Heart left ventricle (tissue), 16 donors: ENCODE data around the gene GIMD1. TPM values are rescaled to one million over a fixed set of nuclear protein-coding genes. Genes with fewer than 3 reads are reported as not detected.

Experiments
- ATAC-seq, 4 donors: fragments of 200-7000 bp; cut with Tn5 transposase; one replicate each; pipeline ENCODE4 v1.9.1; 2020 to 2022; ENCODE audit warnings: moderate library complexity in 4 of 4, mild to moderate bottlenecking in 3 of 4, moderate number of reproducible peaks in 1 of 4
- DNase-seq, 5 donors: peaks; one replicate each; pipeline ENCODE4 v3.0.0-alpha.2; 2020
- H3K27ac ChIP-seq, 12 donors: fragments of 200-600 bp; sonication (generic) in 4 of 12; one replicate each; pipeline versions ENCODE4 v1.5.0 to v1.8.0; 2016 to 2022; ENCODE audit warnings: mild to moderate bottlenecking in 2 of 12
- H3K27me3 ChIP-seq, 9 donors: fragments of 200-600 bp; sonication (generic) in 2 of 9; one replicate each; pipeline versions ENCODE4 v1.5.1 to v1.8.0; 2016 to 2022; ENCODE audit warnings: mild to moderate bottlenecking in 3 of 9
- H3K36me3 ChIP-seq, 9 donors: fragments of 200-600 bp; sonication (generic) in 2 of 9; one replicate each; pipeline versions ENCODE4 v1.5.0 to v1.8.0; 2018 to 2022; ENCODE audit warnings: mild to moderate bottlenecking in 2 of 9
- H3K4me1 ChIP-seq, 12 donors: fragments of 200-600 bp; sonication (generic) in 4 of 12; one replicate each; pipeline versions ENCODE4 v1.5.0 to v1.8.0; 2016 to 2022; ENCODE audit warnings: mild to moderate bottlenecking in 3 of 12
- H3K4me3 ChIP-seq, 12 donors: fragments of 200-600 bp; sonication (generic) in 4 of 12; one replicate each; pipeline versions ENCODE4 v1.5.0 to v1.8.0; 2017 to 2022; ENCODE audit warnings: mild to moderate bottlenecking in 9 of 12, moderate library complexity in 4 of 12
- H3K9me3 ChIP-seq, 12 donors: fragments of 200-600 bp; sonication (generic) in 4 of 12; one replicate each; pipeline versions ENCODE4 v1.5.0 to v1.8.0; 2016 to 2022; ENCODE audit warnings: mild to moderate bottlenecking in 1 of 12
- POLR2A ChIP-seq, 2 donors: fragments of 450-650 bp; IDR thresholded peaks; one replicate each; pipeline ENCODE4 v1.6.1; 2017; ENCODE audit warnings: antibody characterized with exemption in 2 of 2, mild to moderate bottlenecking in 2 of 2, moderate library complexity in 2 of 2
- WGBS, 4 donors: extraction: QIAGEN DNeasy Blood & Tissue Kit in 2 of 4; methylation state at CpG; one replicate each; pipeline versions ENCODE4 v1.1.5 to v1.1.7; 2013 to 2018; 5-methylcytosine and 5-hydroxymethylcytosine counted together
- intact Hi-C, 10 donors: fragments of 100-400 bp; cut with DNase I; formaldehyde crosslinking; loops; one replicate each; pipeline versions ENCODE4 v1.11.1 to v1.14.2; 2022
- polyA plus RNA-seq, 2 donors: library from polyadenylated mRNA; stranded (reverse); fragments of 200-250 nt; gene quantifications; one replicate each; pipeline ENCODE4 v1.2.3, GENCODE V29; 2013
- total RNA-seq, 9 donors: library from RNA; depleted of rRNA in 2 of 9; stranded (reverse); fragments of >200 nt in 2 of 9; fragmentation: NEBNext Ultra II Directional in 3 of 9; extraction: Animal tissue kit (Norgen Biotek cat#: 25700) in 3 of 9; gene quantifications; one replicate each; pipeline versions ENCODE4 v1.1.0 to v1.2.4, GENCODE V29; 2016 to 2023
- TF ChIP-seq, protein P1 (sequence below), 12 donors: fragments of 200-600 bp; sonication (generic) in 4 of 12; IDR thresholded peaks; one replicate each; pipeline versions ENCODE4 v1.5.0 to v1.8.0; 2018 to 2022; ENCODE audit warnings: antibody characterized with exemption in 12 of 12, mild to moderate bottlenecking in 5 of 12
- donor health status: ischemic (EF 13 %, LVEDD 7.1; RV severe dilation, severe dysfunction).
- donor health status: healthy with polysubstance abuse.
- donor health status: DM: no; HTN: yes; CAD: no.
- donor health status: DM: no; HTN: no; CAD: no.
- donor health status: ischemic (EF 25% LVEDD 6.9; RV normal size, moderate dysfunction).
- donor health status: ischemic (EF 25% LVEDD 5.7; RV mildly dilated, moderate dysfunction).
- donor health status: healthy.
- donor health status: DM: yes; HTN: yes; CAD: no.
- donor health status: ischemic (EF 35%, LVEDD 5.7; RV mildly dilated, moderate dysfunction).
- donor health status: nonischemic (EF 11% LVEDD 7.7; RV severe dilation, severe dysfunction).
- donor health status: DM: yes; HTN: yes; CAD: no.
- donor health status: PGD.
- donor health status: ischemic (EF 29% LVEDD 5.4; RV normal size, mild dysfunction).
- donor health status: nonischemic (EF 23%, LVEDD 6.1; RV moderate dilation, normal function).

The GIMD1 gene
- total and polyA plus RNA-seq, 11 donors, result not detected

DNA sequence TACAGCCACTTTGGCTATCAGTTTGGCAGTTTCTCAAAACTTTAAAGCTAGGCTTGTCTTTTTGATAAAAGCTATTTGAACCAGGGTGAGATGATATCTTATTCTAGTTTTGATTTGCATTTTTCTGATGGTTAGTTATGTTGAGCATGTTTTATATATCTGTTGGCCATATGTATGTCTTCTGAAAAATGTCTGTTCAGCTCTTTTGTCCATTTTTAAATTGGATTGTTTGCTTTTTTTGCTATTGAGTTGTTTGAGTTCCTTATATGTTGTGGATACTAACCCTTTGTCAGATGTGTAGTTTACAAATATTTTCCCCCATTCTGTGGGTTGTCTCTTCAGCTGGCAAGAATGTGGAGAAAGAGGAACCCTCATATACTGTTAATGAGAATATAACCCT lies 11.6 kb upstream of the GIMD1 start:
- DNase-seq (no peak), ATAC-seq (no peak)
- H3K36me3 ChIP-seq, result no peaks in the 10 kb centered on the region
- intact Hi-C loops, result no loop called here
- H3K27ac ChIP-seq, result no peak overlapping the region
- H3K9me3 ChIP-seq, result no peaks in the 10 kb centered on the region
- H3K27me3 ChIP-seq, result peaks cover 0 to 3% (median 0%) of the 10 kb centered on the region in 9 donors
- no peak overlapping the region for H3K4me3 ChIP-seq
- no peaks in the 10 kb centered on the region for H3K4me1 ChIP-seq
- TF ChIP-seq, protein P1, sequence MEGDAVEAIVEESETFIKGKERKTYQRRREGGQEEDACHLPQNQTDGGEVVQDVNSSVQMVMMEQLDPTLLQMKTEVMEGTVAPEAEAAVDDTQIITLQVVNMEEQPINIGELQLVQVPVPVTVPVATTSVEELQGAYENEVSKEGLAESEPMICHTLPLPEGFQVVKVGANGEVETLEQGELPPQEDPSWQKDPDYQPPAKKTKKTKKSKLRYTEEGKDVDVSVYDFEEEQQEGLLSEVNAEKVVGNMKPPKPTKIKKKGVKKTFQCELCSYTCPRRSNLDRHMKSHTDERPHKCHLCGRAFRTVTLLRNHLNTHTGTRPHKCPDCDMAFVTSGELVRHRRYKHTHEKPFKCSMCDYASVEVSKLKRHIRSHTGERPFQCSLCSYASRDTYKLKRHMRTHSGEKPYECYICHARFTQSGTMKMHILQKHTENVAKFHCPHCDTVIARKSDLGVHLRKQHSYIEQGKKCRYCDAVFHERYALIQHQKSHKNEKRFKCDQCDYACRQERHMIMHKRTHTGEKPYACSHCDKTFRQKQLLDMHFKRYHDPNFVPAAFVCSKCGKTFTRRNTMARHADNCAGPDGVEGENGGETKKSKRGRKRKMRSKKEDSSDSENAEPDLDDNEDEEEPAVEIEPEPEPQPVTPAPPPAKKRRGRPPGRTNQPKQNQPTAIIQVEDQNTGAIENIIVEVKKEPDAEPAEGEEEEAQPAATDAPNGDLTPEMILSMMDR (IDR thresholded peaks at IDR 0.05), result no peak

DNA sequence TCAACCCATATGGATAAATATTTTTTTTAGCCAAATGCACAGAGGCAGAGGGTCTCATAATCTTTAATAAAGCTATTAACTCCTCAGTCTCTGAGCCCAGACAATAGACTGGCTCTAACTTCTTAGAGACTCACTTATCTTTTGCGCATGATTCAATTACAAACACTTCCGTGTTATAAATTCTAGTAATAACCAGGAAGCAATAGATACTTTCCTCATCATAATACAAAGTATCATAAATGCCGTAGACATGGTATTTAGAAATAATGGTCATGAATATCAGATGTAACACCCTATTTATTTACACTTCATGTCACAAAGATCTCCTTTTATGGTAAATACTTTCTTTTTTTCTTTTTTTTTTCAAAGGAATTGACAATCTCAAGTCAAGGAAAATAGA lies 4.4 kb upstream of the GIMD1 start:
- no peaks in the 10 kb centered on the region for H3K9me3 ChIP-seq
- DNase-seq (no peak), ATAC-seq (no peak)
- TF ChIP-seq, protein P1 (IDR thresholded peaks at IDR 0.05), result no peak
- no peak for TF ChIP-seq POLR2A (IDR thresholded peaks at IDR 0.05)
- H3K4me1 ChIP-seq, result peaks cover 0 to 6% (median 0%) of the 10 kb centered on the region in 12 donors
- H3K27ac ChIP-seq, result no peak overlapping the region
- H3K36me3 ChIP-seq, result no peaks in the 10 kb centered on the region
- intact Hi-C loops, result loop anchor here in 4 of 10 donors (5.0 to 10.0 kb wide), 2 partner anchors 129 to 812 kb away; no protein-coding TSS in a partner anchor
- 80 to 85% (median 83%) methylated on average over 3 of the region's 3 CpGs for WGBS, 4 donors
- H3K4me3 ChIP-seq, result no peak overlapping the region
- H3K27me3 ChIP-seq, result peaks cover 0 to 7% (median 0%) of the 10 kb centered on the region in 9 donors

DNA sequence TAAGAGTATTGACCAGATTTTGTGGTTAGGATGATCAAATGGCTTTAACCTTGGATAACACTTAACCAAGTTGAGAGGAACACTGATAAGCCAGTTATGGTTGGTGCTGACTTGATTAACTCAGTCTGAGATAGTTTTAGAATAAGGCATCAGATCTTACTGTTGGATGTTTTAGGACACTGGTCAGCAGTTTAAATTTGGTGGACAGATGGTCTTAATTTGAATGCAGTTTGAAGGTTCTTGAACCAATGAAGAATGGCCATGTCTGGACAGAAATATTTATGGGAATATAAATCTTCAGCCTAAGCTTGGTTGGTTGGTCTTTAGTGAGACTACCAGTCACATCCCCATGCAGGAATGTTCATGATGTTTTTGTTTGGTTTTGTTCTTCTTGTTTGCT lies 2.6 kb upstream of the GIMD1 start:
- H3K27me3 ChIP-seq, result peaks cover 0 to 7% (median 0%) of the 10 kb centered on the region in 9 donors
- no peak for ATAC-seq
- DNase-seq, result no peak
- H3K9me3 ChIP-seq, result no peaks in the 10 kb centered on the region
- no peaks in the 10 kb centered on the region for H3K36me3 ChIP-seq
- H3K4me3 ChIP-seq, result no peak overlapping the region
- intact Hi-C loops, result loop anchor here in 5 of 10 donors (2.0 to 10.0 kb wide), 3 partner anchors 131 to 814 kb away; no protein-coding TSS in a partner anchor
- TF ChIP-seq, protein P1 (IDR thresholded peaks at IDR 0.05), result no peak
- TF ChIP-seq POLR2A (IDR thresholded peaks at IDR 0.05), result no peak
- no peak overlapping the region for H3K27ac ChIP-seq
- H3K4me1 ChIP-seq, result peaks cover 0 to 8% (median under 1%) of the 10 kb centered on the region in 12 donors

DNA sequence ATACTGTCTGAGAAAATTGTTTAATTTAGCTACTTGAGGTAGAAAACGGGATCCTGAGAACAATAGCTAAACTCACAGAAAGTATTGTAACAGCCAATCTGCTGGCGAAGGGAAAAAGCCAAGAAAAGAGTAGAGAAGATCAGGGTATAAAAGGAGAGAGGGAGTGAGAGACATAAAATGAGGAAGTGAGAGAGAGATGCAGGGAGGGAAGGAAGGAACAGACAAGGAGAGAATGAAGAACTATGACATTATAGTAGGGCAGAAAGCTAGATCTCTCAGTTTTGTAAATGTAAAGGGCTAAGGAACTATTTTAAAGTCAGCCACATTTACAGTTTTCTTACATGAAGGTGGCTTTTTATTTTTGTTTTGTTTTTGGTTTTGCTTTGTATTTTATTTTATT lies 1.6 kb upstream of the GIMD1 start:
- TF ChIP-seq, protein P1 (IDR thresholded peaks at IDR 0.05), result no peak
- intact Hi-C loops, result loop anchor here in 5 of 10 donors (2.0 to 10.0 kb wide), 3 partner anchors 132 to 815 kb away; no protein-coding TSS in a partner anchor
- WGBS, 4 donors, result 47 to 59% (median 54%) methylated on average over 2 of the region's 2 CpGs

More for the DNA sequence above, 1.6 kb upstream of the GIMD1 start:
- H3K27me3 ChIP-seq, result peaks cover 0 to 5% (median 0%) of the 10 kb centered on the region in 9 donors
- H3K36me3 ChIP-seq, result no peaks in the 10 kb centered on the region
- H3K9me3 ChIP-seq, result no peaks in the 10 kb centered on the region
- H3K4me3 ChIP-seq, result no peak overlapping the region
- peaks cover 0 to 14% (median 5%) of the 10 kb centered on the region in 12 donors for H3K4me1 ChIP-seq
- DNase-seq (no peak), ATAC-seq (no peak)
- no peak overlapping the region for H3K27ac ChIP-seq
